RPMI7951 (cell line): ENCODE measurements around the gene GM2A. TPM values are rescaled to one million over a fixed set of nuclear protein-coding genes. Genes with fewer than 3 reads are reported as not detected.
"Not testable (repeated sequence)": the region's sequence is repeated elsewhere in the genome, so short reads cannot be mapped to it uniquely, and the experiment has no call there.

Source experiments
- DNase-seq: peaks from one replicate; pipeline ENCODE4 v3.0.0-alpha.2; 2012; ENCODE audit warnings: low read depth
- total RNA-seq: library from RNA; depleted of rRNA; stranded (reverse); fragments of >200 nt; shearing (Covaris generic); gene quantifications from 2 replicates; pipeline ENCODE4 v1.2.3, GENCODE V29; 2014

GM2A gene
- total RNA-seq, 1 experiment from 2014 or later: 13.3 TPM

GRCh38 chr5:151286246-151286645 is 33.3 kb downstream of the GM2A start:
- DNase-seq: no peak

- no peak for DNase-seq
These were observed 35.2 kb downstream of the GM2A start for GRCh38 chr5:151288180-151288579.

GRCh38 chr5:151293624-151294023 is 40.6 kb downstream of the GM2A start:
- no peak for DNase-seq

GRCh38 chr5:151295138-151295537 is 42.2 kb downstream of the GM2A start:
- DNase-seq: no peak

- DNase-seq: no peak
These were observed 42.9 kb downstream of the GM2A start for GRCh38 chr5:151295791-151296477.

GRCh38 chr5:151296478-151296830 is 43.5 kb downstream of the GM2A start:
- DNase-seq: no peak

GRCh38 chr5:151296974-151297373 is 44.0 kb downstream of the GM2A start:
- no peak for DNase-seq

GRCh38 chr5:151298063-151298855 is 45.3 kb downstream of the GM2A start:
- DNase-seq: peak; percentile 65

- DNase-seq: no peak
These were observed 50.7 kb downstream of the GM2A start, which contains the start of gene SLC36A3 for GRCh38 chr5:151303666-151304065. Gene SLC36A3, minus strand, starts transcription at chr5:151303766. Its CDS starts 412 bp downstream, at chr5:151303354.

- DNase-seq: not testable (repeated sequence)
These were observed 56.3 kb downstream of the GM2A start for GRCh38 chr5:151309266-151309665.

GRCh38 chr5:151309821-151310220 is 56.8 kb downstream of the GM2A start:
- DNase-seq: not testable (repeated sequence)

- DNase-seq: no peak
These were observed 57.9 kb downstream of the GM2A start for GRCh38 chr5:151310932-151311331.

GRCh38 chr5:151312756-151313324 is 59.9 kb downstream of the GM2A start:
- DNase-seq: no peak

GRCh38 chr5:151313357-151313756 is 60.4 kb downstream of the GM2A start:
- DNase-seq: no peak

- DNase-seq: peak; percentile 48
These were observed 63.1 kb downstream of the GM2A start for GRCh38 chr5:151315998-151316597.

GRCh38 chr5:151317871-151318270 is 64.9 kb downstream of the GM2A start:
- no peak for DNase-seq

- DNase-seq: peak; percentile 9
These were observed 66.1 kb downstream of the GM2A start for GRCh38 chr5:151318850-151319732.
